ES-I3 (cell line): ENCODE results near the gene RIN3.

Experiments used
- H3K36me3 ChIP-seq: 2 replicates; pipeline ENCODE4 v1.6.1; 2013; ENCODE audit warnings: mild to moderate bottlenecking, low read length, control low read depth, moderate library complexity; ENCODE audit not compliant: insufficient read depth
- H3K4me1 ChIP-seq: 2 replicates; pipeline ENCODE4 v1.6.1; 2013; ENCODE audit warnings: mild to moderate bottlenecking, control low read depth, low read length; ENCODE audit not compliant: insufficient read depth
- H3K9ac ChIP-seq: 2 replicates; pipeline ENCODE4 v1.6.1; 2013; ENCODE audit warnings: low read depth, mild to moderate bottlenecking, low read length, moderate library complexity
- H3K9me3 ChIP-seq: 2 replicates; pipeline ENCODE4 v1.6.1; 2013; ENCODE audit warnings: mild to moderate bottlenecking, low read length, moderate library complexity; ENCODE audit not compliant: control insufficient read depth, insufficient read depth

The RIN3 gene

DNA sequence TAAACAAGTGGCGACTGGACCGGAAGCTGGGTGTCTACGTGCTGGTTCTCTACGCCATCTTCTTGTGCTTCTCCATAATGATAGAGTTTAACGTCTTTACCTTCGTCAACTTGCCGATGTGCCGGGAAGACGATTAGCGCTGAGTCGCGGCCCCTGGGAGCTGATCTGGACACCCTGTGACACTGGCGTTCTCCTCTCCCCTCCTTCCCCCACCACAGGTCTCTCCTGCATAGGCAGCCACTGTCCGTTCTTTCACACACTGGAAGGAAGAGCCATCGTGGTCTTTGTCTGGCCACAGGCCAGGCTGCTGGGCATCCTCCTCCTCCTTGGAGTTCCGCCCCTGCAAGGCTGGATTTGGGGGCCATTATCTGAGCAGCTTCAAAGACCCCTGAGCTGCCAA is 20.1 kb upstream of the RIN3 start:
- Histone ChIP-seq H3K36me3 (no peaks in the 10 kb centered on the region), H3K9ac (no peak overlapping the region), H3K4me1 (peaks cover 13% of the 10 kb centered on the region), H3K9me3 (no peaks in the 10 kb centered on the region)

DNA sequence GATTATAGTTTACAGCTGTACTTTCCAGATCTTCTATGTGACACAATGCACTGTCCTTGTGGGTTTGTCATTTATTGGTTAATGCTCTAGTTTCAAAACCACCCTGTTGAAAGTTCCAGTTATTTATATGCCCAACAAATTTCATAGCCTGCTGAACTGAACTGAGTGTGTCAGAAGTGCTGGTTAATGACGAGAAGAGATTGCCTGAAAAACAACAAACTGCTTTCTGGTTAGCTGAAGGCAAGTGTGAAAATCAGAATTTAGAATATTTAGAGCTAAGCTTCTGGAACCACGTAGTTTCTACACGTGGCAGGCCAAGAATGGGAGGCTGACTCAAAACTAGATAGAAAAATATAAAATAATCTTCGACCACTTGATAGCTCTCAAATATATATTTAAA is 19.1 kb upstream of the RIN3 start:
- Histone ChIP-seq H3K9ac (no peak overlapping the region), H3K36me3 (no peaks in the 10 kb centered on the region), H3K4me1 (peaks cover 13% of the 10 kb centered on the region), H3K9me3 (no peaks in the 10 kb centered on the region)

DNA sequence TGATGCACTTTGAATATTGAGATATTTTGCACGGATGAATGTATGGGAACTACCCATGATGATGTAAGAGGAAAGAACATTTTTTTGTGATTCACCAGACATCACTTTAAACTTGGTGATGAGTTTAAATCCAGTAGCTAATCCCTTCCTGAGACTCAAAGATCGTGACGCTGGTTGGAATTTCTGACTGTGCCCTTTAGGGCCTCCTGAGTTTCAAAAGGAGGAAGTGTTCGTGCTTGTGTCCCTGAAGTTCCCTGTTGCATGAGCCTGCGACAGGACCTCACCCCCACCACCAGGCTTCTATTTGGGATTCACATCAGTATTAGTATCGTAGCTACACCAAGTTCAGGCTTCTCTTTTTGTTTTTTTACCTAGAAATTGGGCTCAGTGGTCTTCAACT is 18.6 kb upstream of the RIN3 start:
- Histone ChIP-seq H3K9me3 (no peaks in the 10 kb centered on the region), H3K4me1 (peaks cover 8% of the 10 kb centered on the region), H3K9ac (no peak overlapping the region), H3K36me3 (no peaks in the 10 kb centered on the region)

DNA sequence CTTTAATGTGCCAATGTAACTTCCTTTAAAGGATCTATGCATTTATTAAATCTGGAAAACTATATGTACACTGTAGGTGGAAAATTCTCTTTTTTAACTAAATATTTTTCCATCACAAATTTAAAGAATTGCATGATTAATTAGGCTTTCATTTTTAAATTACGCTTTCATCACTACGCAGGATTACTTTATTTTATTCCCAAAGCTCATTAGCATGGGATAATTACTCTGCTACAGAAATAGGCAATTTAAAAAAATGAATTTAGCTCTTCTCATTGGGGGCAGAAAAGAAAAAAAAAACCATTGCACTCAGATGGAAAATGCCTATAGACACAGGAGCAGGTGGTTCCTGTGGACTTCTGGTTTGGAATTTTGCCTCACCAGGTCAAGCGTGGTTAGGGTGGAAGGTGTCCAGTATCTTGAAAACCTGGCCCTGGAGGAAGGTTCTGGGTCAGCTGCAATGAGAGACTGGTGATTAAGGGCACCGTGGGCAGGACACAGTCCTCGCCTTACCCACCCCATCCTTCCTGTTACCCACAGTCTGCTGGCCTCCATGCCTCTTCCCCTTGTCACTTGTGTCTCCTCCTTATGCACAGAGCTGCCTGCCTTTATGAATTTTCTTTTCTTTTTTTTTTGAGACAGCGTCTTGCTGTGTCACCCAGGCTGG is 17.3 kb upstream of the RIN3 start:
- Histone ChIP-seq H3K36me3 (no peaks in the 10 kb centered on the region), H3K9me3 (no peaks in the 10 kb centered on the region), H3K4me1 (peaks cover 8% of the 10 kb centered on the region; the same call in 1 of the 2 replicates), H3K9ac (no peak overlapping the region)

DNA sequence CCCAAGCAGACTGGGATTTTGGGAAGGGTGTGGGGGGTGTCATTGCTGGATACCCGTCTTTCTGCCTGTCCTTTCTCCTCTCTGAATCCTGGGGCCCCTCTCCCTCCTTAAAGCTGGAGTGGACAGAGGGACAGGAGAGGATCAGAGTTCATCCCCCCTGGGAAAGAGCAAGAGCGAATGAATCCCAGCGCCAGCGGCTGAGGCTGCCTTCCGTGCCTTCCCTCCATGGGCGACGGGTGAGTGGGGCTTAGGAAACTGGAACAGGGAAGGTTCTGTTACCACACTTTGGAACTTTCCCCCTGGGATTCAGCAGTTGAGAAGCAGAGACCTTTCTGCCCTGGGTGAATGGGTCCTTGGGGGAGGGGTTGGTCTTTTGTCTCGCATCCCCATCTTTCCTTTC is 16.2 kb upstream of the RIN3 start:
- H3K9me3 ChIP-seq, result no peaks in the 10 kb centered on the region

DNA sequence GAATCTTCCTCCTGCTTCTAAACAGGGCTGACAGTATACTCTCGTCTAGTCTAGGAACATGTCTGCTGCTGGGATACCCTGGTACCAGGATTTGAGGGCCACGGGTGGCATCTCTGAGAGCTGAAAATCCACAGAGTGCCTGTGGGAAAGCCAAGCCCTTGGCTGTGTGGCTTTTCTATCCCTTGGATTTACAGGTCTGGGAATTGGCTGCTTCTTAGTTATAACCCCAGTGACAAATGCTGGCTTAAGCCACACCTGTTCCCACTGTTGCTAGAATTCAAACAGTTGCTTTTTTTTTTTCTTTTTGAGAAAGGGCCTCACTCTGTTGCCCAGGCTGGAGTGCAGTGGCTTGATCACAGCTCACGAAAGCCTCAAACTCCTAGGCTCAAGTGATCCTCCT is 14.3 kb upstream of the RIN3 start:
- H3K4me1 ChIP-seq, result peaks cover 12% of the 10 kb centered on the region; the same call in 1 of the 2 replicates

More for the DNA sequence above, 16.2 kb upstream of the RIN3 start:
- Histone ChIP-seq H3K36me3 (no peaks in the 10 kb centered on the region), H3K9ac (no peak overlapping the region), H3K4me1 (peaks cover 8% of the 10 kb centered on the region; the same call in 1 of the 2 replicates)

DNA sequence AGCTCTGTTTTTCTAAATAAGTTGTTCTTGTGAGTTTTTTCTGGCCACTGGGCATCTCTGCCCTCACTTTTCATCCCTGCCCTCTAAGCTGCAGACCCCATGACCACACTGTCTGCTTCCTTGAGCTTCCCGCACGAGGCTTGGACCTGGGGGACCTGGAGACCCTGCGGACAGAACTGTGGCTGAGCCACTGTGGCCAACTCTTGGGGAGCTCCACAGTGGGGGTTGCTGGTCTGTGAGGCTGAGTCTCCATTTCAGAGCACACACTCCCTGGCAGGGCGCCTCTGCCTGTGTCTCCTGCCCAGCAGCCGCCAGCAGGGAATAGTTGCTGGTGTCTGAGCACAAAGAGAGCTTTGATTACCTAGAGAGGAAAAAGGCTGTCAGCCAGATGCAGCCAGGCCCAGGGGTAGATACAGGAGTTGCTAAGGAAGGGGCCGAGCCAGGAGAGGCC is 13.1 kb upstream of the RIN3 start:
- Histone ChIP-seq H3K9ac (no peak overlapping the region), H3K4me1 (peaks cover 4% of the 10 kb centered on the region; the same call in 1 of the 2 replicates), H3K36me3 (no peaks in the 10 kb centered on the region), H3K9me3 (no peaks in the 10 kb centered on the region)

More for the DNA sequence above, 14.3 kb upstream of the RIN3 start:
- Histone ChIP-seq H3K9ac (no peak overlapping the region), H3K36me3 (no peaks in the 10 kb centered on the region), H3K9me3 (no peaks in the 10 kb centered on the region)

DNA sequence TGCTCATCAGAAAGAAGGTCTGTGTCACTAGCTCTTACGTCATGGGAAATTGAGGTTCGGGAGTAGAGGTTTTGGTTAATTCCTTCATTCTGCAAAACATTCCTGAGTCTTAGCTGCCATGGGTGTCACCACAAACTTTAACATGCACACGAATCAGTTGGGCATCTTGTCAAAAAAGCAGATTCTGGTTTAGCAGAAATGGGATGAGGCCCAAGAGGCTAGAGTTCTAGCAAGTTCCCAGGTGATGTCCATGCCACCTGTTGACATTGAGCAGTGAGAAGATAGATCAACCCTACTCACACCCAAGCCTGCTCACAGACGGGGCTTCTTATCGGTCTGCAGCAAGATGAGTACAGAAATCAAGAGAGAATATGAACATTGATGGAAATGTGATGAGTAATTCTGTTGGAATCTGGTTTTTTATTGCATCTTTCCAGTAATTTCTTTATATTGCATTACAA is 11.7 kb upstream of the RIN3 start:
- no peaks in the 10 kb centered on the region for H3K9me3 ChIP-seq
- H3K4me1 ChIP-seq, result peaks cover 4% of the 10 kb centered on the region; the same call in 1 of the 2 replicates
- H3K9ac ChIP-seq, result no peak overlapping the region
- H3K36me3 ChIP-seq, result no peaks in the 10 kb centered on the region

DNA sequence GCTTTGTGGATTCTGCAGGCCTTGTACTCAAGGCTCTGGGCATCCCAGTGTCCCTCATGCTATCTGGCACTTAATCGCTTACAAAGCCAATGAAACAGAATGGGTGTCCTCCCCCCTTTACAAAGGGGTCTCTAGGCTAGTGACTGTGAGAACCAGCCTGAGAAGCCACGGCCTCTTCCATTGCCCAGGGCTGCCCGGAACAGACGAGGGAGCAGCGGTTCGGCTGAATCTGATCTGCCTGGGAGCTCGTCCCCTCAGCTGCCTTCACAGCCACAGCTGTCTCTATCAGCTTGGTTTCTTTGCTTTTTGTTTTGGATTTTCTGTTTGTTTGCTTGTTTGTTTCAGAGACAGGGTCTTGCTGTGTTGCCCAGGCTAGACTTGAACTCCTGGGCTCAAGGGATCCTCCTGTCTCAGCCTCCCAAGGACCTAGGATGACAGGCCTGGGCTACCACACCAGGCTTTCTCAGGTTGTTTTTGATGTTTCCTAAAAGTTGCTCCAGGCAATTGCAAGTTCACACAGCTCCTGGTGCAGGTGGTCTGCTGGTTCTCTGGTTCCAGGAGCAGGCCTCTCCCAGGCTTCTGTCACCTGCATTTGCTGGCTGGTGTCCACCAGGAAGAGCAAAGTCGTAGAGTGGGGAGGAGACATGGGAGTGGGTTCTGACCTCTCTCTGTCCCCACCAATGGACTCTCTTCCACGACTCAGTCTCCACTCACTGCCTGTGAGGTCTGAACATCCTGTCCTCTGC is 10.9 kb upstream of the RIN3 start:
- H3K36me3 ChIP-seq, result no peaks in the 10 kb centered on the region
- H3K9me3 ChIP-seq, result no peaks in the 10 kb centered on the region
- no peak overlapping the region for H3K9ac ChIP-seq
- peaks cover 4% of the 10 kb centered on the region; the same call in 1 of the 2 replicates for H3K4me1 ChIP-seq

DNA sequence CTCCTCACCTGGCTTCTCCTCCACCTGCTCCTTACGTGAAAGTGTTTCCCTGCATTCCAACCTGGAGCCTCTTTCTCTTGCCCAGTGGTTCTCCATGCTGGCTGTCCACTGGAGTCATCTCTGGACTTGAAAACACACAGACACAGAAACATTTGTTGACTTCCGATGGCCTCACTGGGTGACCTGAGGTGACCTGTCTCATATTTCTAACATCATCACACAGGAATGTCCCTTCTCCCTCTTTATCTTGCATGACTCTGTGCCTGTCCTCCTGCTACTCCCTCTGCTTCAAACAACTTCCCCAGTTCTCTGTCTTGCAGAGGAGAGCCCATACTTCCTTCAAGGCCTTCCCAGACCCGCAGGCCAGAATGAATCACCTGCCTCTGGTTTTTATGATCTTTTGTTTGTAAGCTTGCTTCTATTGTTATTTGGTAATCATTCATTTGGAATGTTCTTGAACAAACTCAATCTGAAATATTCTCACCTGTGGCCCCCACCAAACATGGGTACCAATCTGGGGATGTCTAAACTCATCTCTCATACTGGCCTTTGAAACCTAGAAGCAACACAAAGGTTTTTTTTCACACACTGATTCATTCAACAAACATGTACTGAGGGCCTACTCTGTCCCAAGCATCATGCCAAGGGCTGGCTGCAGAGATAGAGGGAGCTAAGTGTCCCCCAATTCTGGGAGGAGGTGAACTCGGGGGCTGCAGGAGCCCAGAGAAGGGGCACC is 9.7 kb upstream of the RIN3 start:
- H3K9me3 ChIP-seq, result no peaks in the 10 kb centered on the region
- no peaks in the 10 kb centered on the region for H3K36me3 ChIP-seq
- H3K9ac ChIP-seq, result no peak overlapping the region
- H3K4me1 ChIP-seq, result peaks cover 4% of the 10 kb centered on the region; the same call in 1 of the 2 replicates

DNA sequence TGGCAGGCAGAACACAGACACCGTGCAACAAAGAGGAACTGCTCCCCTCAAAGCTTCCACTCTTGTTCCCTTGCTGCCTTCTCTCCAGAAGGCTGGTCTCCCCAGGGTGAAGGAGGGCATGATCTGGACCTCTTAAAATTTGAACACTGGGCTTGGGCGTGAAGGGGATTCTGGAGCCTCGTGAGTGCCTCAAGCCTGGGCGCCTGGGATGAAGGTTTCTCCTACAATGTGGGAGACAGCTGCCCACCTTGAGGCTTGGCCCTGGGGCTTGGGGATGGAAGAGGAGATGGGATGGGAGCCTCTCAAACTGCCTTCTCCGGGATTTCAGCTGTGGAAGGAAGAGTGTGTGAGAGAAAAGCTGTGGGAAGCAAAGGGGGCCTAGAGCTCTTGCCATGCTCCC is 7.8 kb upstream of the RIN3 start:
- Histone ChIP-seq H3K9me3 (no peaks in the 10 kb centered on the region), H3K36me3 (no peaks in the 10 kb centered on the region), H3K9ac (no peak overlapping the region), H3K4me1 (peaks cover 4% of the 10 kb centered on the region)

DNA sequence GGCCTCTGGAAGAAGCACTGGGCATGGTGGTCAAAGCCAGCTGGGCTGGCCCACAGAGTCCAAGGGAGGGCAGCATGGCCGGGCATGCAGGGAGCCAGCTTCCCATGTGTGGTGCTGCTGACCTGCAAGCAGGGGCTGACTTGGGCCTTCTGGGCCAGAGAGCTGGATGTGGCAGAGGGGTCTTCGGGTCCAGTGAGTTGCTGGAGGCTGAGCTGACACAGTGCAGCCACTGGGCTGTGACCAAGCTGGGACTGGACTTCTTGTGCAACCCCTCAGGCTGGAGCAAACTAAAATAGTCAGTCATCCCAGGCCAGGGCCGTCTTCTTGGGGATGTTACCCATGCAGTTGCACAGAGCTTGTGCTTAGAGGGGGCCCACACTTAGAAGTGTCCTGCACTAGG is 7.3 kb upstream of the RIN3 start:
- Histone ChIP-seq H3K9ac (no peak overlapping the region), H3K4me1 (peaks cover 6% of the 10 kb centered on the region), H3K9me3 (no peaks in the 10 kb centered on the region), H3K36me3 (no peaks in the 10 kb centered on the region)

DNA sequence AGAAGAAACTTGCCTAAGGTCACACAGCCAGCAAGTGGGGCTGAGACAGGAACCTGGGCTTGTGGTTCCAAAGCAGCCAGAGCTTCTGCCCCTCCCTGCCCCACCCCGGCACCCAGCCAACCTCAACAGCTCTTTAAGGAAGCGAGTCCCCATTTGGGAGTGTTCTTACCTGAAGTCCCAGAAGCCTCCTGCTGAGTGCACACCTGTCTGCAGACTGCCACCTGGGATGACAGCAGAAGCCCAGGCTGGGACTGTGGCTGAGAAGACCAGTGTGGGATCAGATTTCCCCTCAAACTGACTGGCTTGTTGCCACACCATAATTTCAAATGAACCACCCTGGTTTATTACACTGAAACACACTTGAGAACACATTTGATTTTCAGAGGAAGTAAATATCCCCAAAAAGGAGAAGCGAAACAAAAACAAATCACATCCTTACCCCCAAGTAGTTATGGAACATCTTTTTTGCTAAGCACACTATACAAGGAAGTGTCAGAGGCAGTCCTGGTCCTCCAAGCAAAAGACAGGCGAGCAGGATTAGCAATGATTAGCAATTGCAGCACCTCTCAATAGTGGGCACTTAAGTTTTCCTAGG is 6.3 kb upstream of the RIN3 start:
- Histone ChIP-seq H3K4me1 (peaks cover 14% of the 10 kb centered on the region), H3K36me3 (no peaks in the 10 kb centered on the region), H3K9ac (no peak overlapping the region), H3K9me3 (no peaks in the 10 kb centered on the region)

DNA sequence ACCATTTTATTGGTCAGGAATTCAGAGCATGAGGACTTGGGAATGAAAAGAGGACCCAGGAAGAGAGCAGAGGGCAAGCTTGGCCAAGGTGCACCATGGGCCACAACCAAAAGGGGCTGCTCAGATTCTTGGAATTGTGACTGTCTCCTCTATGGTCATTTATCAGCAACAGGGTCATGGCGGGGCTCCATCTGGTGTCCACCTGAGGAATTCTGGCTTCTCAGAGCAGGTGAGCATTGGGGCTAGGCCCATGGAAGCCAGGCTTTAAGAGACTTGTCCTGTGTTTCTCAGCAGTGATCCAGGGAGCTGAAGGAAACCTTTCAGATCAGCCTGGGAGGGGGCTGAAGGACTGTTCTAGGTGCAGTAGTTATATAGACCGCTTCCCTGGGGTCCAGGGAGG is 2.6 kb upstream of the RIN3 start:
- no peak overlapping the region for H3K9ac ChIP-seq
- no peaks in the 10 kb centered on the region for H3K9me3 ChIP-seq
- peaks cover 10% of the 10 kb centered on the region for H3K4me1 ChIP-seq
- no peaks in the 10 kb centered on the region for H3K36me3 ChIP-seq
